Vagina (tissue), 2 donors: ENCODE data around the gene PRND.

Source experiments
- POLR2A ChIP-seq, 2 donors: fragments of 450-650 bp; IDR thresholded peaks; one replicate each; pipeline ENCODE4 v1.6.1; 2017; ENCODE audit warnings: antibody characterized with exemption in 2 of 2, mild to moderate bottlenecking in 2 of 2, moderate library complexity in 2 of 2
- POLR2AphosphoS5 ChIP-seq, 2 donors: sonication (generic); formaldehyde crosslinking; IDR thresholded peaks; one replicate each; pipeline ENCODE4 v1.9.0; 2017; ENCODE audit warnings: antibody characterized with exemption in 2 of 2, mild to moderate bottlenecking in 2 of 2, low read depth in 1 of 2; ENCODE audit not compliant: insufficient read depth in 1 of 2
- TF ChIP-seq, protein P1 (sequence below), 3 experiments: fragments of 450-650 bp in 2 of 3; fragments of 200-600 bp in 1 of 3; sonication (generic) in 1 of 3; IDR thresholded peaks; one replicate each; pipeline ENCODE4 v1.5.1; 2017 to 2019; ENCODE audit warnings: antibody characterized with exemption in 3 of 3, mild to moderate bottlenecking in 2 of 3, moderate library complexity in 2 of 3

GRCh38 chr20:4729265-4729664, 7.6 kb downstream of the PRND start:
- no peak for TF ChIP-seq POLR2A (IDR thresholded peaks at IDR 0.05)
- TF ChIP-seq, protein P1, sequence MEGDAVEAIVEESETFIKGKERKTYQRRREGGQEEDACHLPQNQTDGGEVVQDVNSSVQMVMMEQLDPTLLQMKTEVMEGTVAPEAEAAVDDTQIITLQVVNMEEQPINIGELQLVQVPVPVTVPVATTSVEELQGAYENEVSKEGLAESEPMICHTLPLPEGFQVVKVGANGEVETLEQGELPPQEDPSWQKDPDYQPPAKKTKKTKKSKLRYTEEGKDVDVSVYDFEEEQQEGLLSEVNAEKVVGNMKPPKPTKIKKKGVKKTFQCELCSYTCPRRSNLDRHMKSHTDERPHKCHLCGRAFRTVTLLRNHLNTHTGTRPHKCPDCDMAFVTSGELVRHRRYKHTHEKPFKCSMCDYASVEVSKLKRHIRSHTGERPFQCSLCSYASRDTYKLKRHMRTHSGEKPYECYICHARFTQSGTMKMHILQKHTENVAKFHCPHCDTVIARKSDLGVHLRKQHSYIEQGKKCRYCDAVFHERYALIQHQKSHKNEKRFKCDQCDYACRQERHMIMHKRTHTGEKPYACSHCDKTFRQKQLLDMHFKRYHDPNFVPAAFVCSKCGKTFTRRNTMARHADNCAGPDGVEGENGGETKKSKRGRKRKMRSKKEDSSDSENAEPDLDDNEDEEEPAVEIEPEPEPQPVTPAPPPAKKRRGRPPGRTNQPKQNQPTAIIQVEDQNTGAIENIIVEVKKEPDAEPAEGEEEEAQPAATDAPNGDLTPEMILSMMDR (IDR thresholded peaks at IDR 0.05): no peak
- TF ChIP-seq POLR2AphosphoS5 (IDR thresholded peaks at IDR 0.05; ENCODE audit: insufficient read depth in 1 of 2, low read depth in 1 of 2): no peak
